HepG2 (cell line): ENCODE results near the gene C1orf185. TPM values are rescaled to one million over a fixed set of nuclear protein-coding genes. Genes with fewer than 3 reads are reported as not detected.

Source experiments
- ATAC-seq: fragments of 200-7000 bp; cut with Tn5 transposase; 3 replicates; pipeline ENCODE4 v1.9.1; 2020; ENCODE audit warnings: mild to moderate bottlenecking, moderate library complexity
- BruUV-seq: library from RNA; stranded (reverse); fragments of 400-500 nt; replicated peaks from 2 replicates; lab custom pipeline; 2021; lab: Mats Ljungman, UMichigan
- CTCF ChIA-PET: fragments of 300-600 bp; formaldehyde crosslinking; extraction: SDS; loops from one replicate; lab custom pipeline; 2021; ENCODE audit warnings: low total read pairs, inconsistent platforms, low intra/inter-chr PET ratio; lab: Yijun Ruan, JAX
- POLR2A ChIA-PET: fragments of 350-600 bp; sonication (Branson Sonifier 250); formaldehyde crosslinking; loops from one replicate; lab custom pipeline; 2020; ENCODE audit warnings: antibody characterized with exemption, inconsistent platforms; lab: Yijun Ruan, JAX
- DNase-seq: peaks from one replicate; pipeline ENCODE4 v3.0.0-alpha.2; 2015; ENCODE audit warnings: low spot score
- FAIRE-seq: peaks from 3 replicates; lab custom pipeline; 2011; peaks lifted over from hg19 to GRCh38; lab: Jason Lieb, UNC
- H2AFZ ChIP-seq: one replicate; pipeline ENCODE4 v1.6.1; 2011; ENCODE audit warnings: low read length, inconsistent platforms
- H3K27ac ChIP-seq: fragments of 300-600 bp; 3 replicates; pipeline ENCODE4 v1.8.0; 2011; ENCODE audit warnings: mixed run types, mild to moderate bottlenecking, mixed read lengths, low read length, inconsistent platforms; ENCODE audit not compliant: insufficient read depth; ENCODE audit errors: extremely low read length
- H3K27me3 ChIP-seq, 2 experiments: fragments of 200-600 bp in 1 of 2; 2 replicates in 1 of 2; 3 replicates in 1 of 2; pipeline versions ENCODE4 v1.6.0 to v1.8.0; 2011; ENCODE audit warnings: low read length in 2 of 2, mild to moderate bottlenecking in 2 of 2, moderate library complexity in 2 of 2, inconsistent platforms in 1 of 2; ENCODE audit not compliant: insufficient read depth in 2 of 2, control insufficient read depth in 1 of 2
- H3K36me3 ChIP-seq, 2 experiments: fragments of 200-600 bp in 1 of 2; replicated peaks in 1 of 2; 2 replicates in 1 of 2; 3 replicates in 1 of 2; pipeline versions ENCODE4 v1.5.1 to v1.8.0; 2011; ENCODE audit warnings: low read length in 2 of 2, inconsistent platforms in 1 of 2; ENCODE audit not compliant: insufficient read depth in 2 of 2, control insufficient read depth in 1 of 2
- H3K4me1 ChIP-seq: 2 replicates; pipeline ENCODE4 v1.5.1; 2012; ENCODE audit warnings: low read length, inconsistent platforms; ENCODE audit not compliant: insufficient read depth
- H3K4me2 ChIP-seq: 2 replicates; pipeline ENCODE4 v1.6.0; 2011; ENCODE audit warnings: low read depth, low read length, inconsistent platforms
- H3K4me3 ChIP-seq, 3 experiments: fragments of 200-600 bp in 1 of 3; sonication (generic), shearing (Covaris generic) in 1 of 3; replicated peaks in 1 of 3; 2 replicates each; pipeline ENCODE4 v1.5.1; 2011 to 2016; ENCODE audit warnings: low read length in 3 of 3, inconsistent platforms in 2 of 3, low read depth in 2 of 3, mild to moderate bottlenecking in 2 of 3, control low read depth in 1 of 3, mixed read lengths in 1 of 3; ENCODE audit not compliant: insufficient read depth in 1 of 3
- H3K79me2 ChIP-seq: one replicate; pipeline ENCODE4 v1.6.1; 2011; ENCODE audit warnings: low read length, inconsistent platforms; ENCODE audit not compliant: insufficient read depth
- H3K9ac ChIP-seq: 2 replicates; pipeline ENCODE4 v1.6.0; 2011; ENCODE audit warnings: mild to moderate bottlenecking, low read depth, low read length, inconsistent platforms; ENCODE audit not compliant: insufficient read depth
- H3K9me3 ChIP-seq: 2 replicates; pipeline ENCODE4 v1.5.1; 2012; ENCODE audit warnings: mild to moderate bottlenecking, low read length
- H4K20me1 ChIP-seq: 2 replicates; pipeline ENCODE4 v1.6.0; 2011; ENCODE audit warnings: inconsistent platforms, mild to moderate bottlenecking, low read length, moderate library complexity; ENCODE audit not compliant: insufficient read depth
- CBFB ChIP-seq: sonication (generic); formaldehyde crosslinking; IDR thresholded peaks from 2 replicates; pipeline ENCODE4 v1.4.0; 2020; ENCODE audit warnings: missing genetic modification reagents
- GABPA ChIP-seq, 2 experiments: IDR thresholded peaks; 2 replicates each; pipeline ENCODE4 v1.6.1; 2011 to 2016; ENCODE audit warnings: low read depth in 2 of 2, low read length in 1 of 2, missing biosample characterization in 1 of 2, missing genetic modification characterization in 1 of 2
- PCBP2 ChIP-seq: fragments of 200-400 bp; formaldehyde crosslinking; optimal IDR thresholded peaks from 2 replicates; pipeline ENCODE3; 2018; ENCODE audit warnings: low read length, low read depth; ENCODE audit not compliant: poor library complexity, severe bottlenecking
- POLR2AphosphoS5 ChIP-seq: IDR thresholded peaks from 2 replicates; pipeline ENCODE4 v1.6.1; 2012; ENCODE audit warnings: low read depth, low read length
- ZNF383 ChIP-seq: sonication (generic); formaldehyde crosslinking; IDR thresholded peaks from 2 replicates; pipeline ENCODE4 v1.4.0; 2020; ENCODE audit warnings: missing genetic modification reagents, mild to moderate bottlenecking, borderline replicate concordance
- ZNF451 ChIP-seq: sonication (generic); formaldehyde crosslinking; IDR thresholded peaks from 2 replicates; pipeline ENCODE4 v1.5.0; 2020; ENCODE audit warnings: mild to moderate bottlenecking, missing genetic modification reagents
- WGBS: methylation state at CpG from one replicate; pipeline ENCODE4 v1.1.6; 2017; ENCODE audit warnings: low lambda C conversion rate; 5-methylcytosine and 5-hydroxymethylcytosine counted together
- in situ Hi-C: cut with HindIII; loops from 2 replicates; pipeline ENCODE4 v1.10.0; 2017; ENCODE audit warnings: low pct_unique_long_range_greater_than_20kb; ENCODE audit not compliant: extremely low pct_ligation_motif_present
- intact Hi-C: fragments of 100-400 bp; cut with micrococcal nuclease; formaldehyde crosslinking; loops from one replicate; pipeline ENCODE4 v1.10.0; 2022; ENCODE audit not compliant: unreplicated experiment
- polyA plus RNA-seq, 8 experiments: library from polyadenylated mRNA; depleted of rRNA in 3 of 8; stranded (reverse) in 7 of 8; unstranded in 1 of 8; fragments of >200 nt; fragmentation: Illumina TruSeq in 4 of 8; extraction: Trizol in 4 of 8; gene quantifications; 2 replicates each; pipeline versions ENCODE4 v1.2.1 to v1.2.3, GENCODE V29; 2011 to 2016; ENCODE audit warnings: low read depth in 4 of 8, missing spikeins in 1 of 8, mixed read lengths in 1 of 8; ENCODE audit not compliant: insufficient read depth in 1 of 8
- total RNA-seq, 5 experiments: library from RNA; depleted of rRNA; stranded (reverse); fragments of >200 nt; fragmentation: Illumina TruSeq; extraction: Trizol; gene quantifications; 2 replicates each; pipeline ENCODE4 v1.2.3, GENCODE V29; 2016; ENCODE audit warnings: low read depth in 1 of 5
- TF ChIP-seq, protein P1 (sequence below): sonication (generic); formaldehyde crosslinking; IDR thresholded peaks from 2 replicates; pipeline ENCODE4 v1.8.1; 2023; ENCODE audit warnings: missing genetic modification reagents, mild to moderate bottlenecking, borderline replicate concordance
- TF ChIP-seq, protein P2 (sequence below): sonication (generic); formaldehyde crosslinking; IDR thresholded peaks from 2 replicates; pipeline ENCODE4 v1.5.1; 2020; ENCODE audit warnings: mild to moderate bottlenecking, missing genetic modification reagents, borderline replicate concordance

Gene C1orf185
- total and polyA plus RNA-seq, 2 of the 13 experiments (the other 11 are each of a cell fraction or from before 2014, with no cell fraction given) = not detected

DNA sequence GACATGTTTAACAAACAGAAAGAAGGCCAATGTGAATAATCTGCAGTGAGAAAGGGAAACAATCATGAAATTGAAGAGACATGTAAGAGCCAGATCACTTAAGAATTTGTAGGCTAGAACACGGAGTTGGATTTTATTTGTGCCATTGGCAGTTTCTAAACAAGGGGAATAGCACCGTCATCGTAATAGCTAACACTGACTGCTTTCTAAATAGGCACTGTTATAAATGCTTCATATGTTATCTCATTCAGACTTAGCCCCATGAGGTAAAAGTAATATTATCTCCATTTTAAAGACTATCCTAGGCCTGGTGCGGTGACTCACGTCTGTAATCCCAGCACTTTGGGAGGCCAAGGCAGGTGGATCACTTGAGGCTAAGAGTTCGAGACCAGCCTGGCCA, 12.1 kb downstream of the C1orf185 start:
- TF ChIP-seq ZNF451 (no peak), POLR2AphosphoS5 (no peak), GABPA (IDR thresholded peaks at IDR 0.05; ENCODE audit: low read depth, low read length) (no peak), GABPA (CRISPR knock-in tag; IDR thresholded peaks at IDR 0.05; ENCODE audit: low read depth) (no peak), CBFB (no peak), PCBP2 (no peak), ZNF383 (no peak)
- TF ChIP-seq, protein P1, sequence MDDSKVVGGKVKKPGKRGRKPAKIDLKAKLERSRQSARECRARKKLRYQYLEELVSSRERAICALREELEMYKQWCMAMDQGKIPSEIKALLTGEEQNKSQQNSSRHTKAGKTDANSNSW = no peak
- TF ChIP-seq, protein P2, sequence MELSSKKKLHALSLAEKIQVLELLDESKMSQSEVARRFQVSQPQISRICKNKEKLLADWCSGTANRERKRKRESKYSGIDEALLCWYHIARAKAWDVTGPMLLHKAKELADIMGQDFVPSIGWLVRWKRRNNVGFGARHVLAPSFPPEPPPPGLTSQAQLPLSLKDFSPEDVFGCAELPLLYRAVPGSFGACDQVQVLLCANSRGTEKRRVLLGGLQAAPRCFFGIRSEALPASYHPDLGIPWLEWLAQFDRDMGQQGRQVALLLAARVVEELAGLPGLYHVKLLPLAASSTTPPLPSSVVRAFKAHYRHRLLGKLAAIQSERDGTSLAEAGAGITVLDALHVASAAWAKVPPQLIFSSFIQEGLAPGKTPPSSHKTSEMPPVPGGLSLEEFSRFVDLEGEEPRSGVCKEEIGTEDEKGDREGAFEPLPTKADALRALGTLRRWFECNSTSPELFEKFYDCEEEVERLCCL (CRISPR knock-in tag) = no peak
- no peaks in the 10 kb centered on the region for H3K9me3 ChIP-seq
- H3K36me3 ChIP-seq = no peaks in the 10 kb centered on the region
- ATAC-seq (no peak), DNase-seq (no peak), FAIRE-seq (no peak)
- H3K4me3 ChIP-seq = no peak overlapping the region
- POLR2A ChIA-PET = no interaction called here
- CTCF ChIA-PET = no interaction called here
- H3K9ac ChIP-seq = no peak overlapping the region
- no peaks in the 10 kb centered on the region for H3K27me3 ChIP-seq
- in situ Hi-C loops = no loop called here
- no peak overlapping the region for H3K4me2 ChIP-seq
- no peak overlapping the region for H3K27ac ChIP-seq
- intact Hi-C loops = no loop called here
- BruUV-seq = no TSS peak
- H4K20me1 ChIP-seq = no peaks in the 10 kb centered on the region
- WGBS = 75% methylated on average over 6 of the region's 6 CpGs
- H3K4me1 ChIP-seq = no peaks in the 10 kb centered on the region
- no peak overlapping the region for H2AFZ ChIP-seq
- H3K79me2 ChIP-seq = no peaks in the 10 kb centered on the region
